GM08714 (cell line): ENCODE measurements around the gene OAS1.
"Not testable (repeated sequence)": the region's sequence is repeated elsewhere in the genome, so short reads cannot be mapped to it uniquely, and the experiment has no call there.

Experiments
- H3K4me3 ChIP-seq: fragments of 200-500 bp; sonication (Bioruptor generic); 2 replicates; pipeline ENCODE4 v1.5.1; 2014; ENCODE audit warnings: mild to moderate bottlenecking, low read length, inconsistent platforms
- ZNF274 ChIP-seq: IDR thresholded peaks from 2 replicates; pipeline ENCODE4 v1.6.1; 2012; ENCODE audit warnings: mild to moderate bottlenecking, low read depth, low read length

Gene OAS1

GRCh38 chr12:112887550-112887949 lies 19.2 kb upstream of the OAS1 start:
- no peak for TF ChIP-seq ZNF274
- H3K4me3 ChIP-seq = no peak overlapping the region

- no peak for TF ChIP-seq ZNF274
- H3K4me3 ChIP-seq = no peak overlapping the region
Observed at GRCh38 chr12:112891093-112892024, 15.4 kb upstream of the OAS1 start.

DNA sequence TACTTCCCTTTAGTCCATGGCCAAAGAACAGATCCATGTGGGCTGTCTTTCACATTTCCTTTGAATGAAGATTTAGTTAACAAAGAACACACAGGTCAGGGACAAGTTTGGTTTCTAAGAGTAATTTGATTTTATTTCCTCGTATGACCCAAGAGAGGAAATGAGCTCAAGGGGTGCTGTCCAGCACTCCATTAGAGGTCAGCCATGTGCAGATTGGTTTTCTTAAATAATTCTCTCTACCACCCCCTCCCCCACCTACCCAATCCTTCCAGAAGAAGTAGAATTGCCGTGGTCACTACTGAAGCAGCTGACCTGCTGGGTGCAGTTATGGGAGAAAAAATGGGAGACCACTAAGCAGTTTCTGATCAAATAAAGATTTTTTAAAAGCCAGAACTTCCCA lies 13.9 kb upstream of the OAS1 start:
- no peak overlapping the region for H3K4me3 ChIP-seq
- TF ChIP-seq ZNF274 = no peak

- H3K4me3 ChIP-seq = no peak overlapping the region
- TF ChIP-seq ZNF274 = no peak
Observed at GRCh38 chr12:112894128-112894527, 12.6 kb upstream of the OAS1 start.

DNA sequence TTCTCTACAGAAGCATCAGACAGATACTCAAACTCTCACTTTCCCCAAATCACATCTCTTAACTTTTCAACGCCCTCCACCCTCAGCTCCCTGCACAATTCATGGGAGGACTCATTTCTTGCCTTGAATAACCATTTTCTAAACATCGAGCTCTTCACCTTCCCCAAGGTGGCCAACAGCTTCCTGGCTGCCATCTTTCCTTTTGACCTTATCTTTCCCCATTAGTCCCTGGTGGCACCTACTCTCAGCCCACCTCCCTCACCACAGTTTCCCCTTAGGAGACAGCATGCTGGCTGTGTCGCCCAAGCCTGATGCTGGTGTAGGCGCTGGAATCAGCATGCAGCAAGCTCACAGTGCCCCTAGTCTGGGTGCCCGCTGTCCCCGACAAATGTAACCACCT lies 8.4 kb upstream of the OAS1 start:
- no peak overlapping the region for H3K4me3 ChIP-seq
- TF ChIP-seq ZNF274 = no peak

GRCh38 chr12:112900298-112901145 lies 6.2 kb upstream of the OAS1 start:
- no peak overlapping the region for H3K4me3 ChIP-seq
- TF ChIP-seq ZNF274 = no peak

DNA sequence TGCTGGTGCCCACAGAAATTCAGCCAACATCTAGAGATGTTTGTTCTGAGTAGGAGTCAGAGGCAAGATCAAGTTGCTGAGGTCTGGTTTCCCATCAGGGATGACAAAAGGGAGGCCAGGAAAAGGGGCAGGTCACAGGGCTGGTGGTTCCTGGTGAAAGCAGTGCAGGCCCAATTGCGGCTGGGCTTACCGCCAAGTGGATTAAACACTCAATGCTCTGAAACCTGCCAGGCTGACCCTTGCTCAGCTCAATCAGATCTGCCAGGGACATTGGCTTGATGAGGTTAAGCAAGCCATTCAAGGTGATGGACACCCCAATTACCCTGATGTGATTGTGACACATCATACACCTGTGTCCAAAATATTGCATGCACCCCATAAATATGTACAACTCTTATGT lies 5.5 kb upstream of the OAS1 start:
- no peak for TF ChIP-seq ZNF274
- H3K4me3 ChIP-seq = no peak overlapping the region

DNA sequence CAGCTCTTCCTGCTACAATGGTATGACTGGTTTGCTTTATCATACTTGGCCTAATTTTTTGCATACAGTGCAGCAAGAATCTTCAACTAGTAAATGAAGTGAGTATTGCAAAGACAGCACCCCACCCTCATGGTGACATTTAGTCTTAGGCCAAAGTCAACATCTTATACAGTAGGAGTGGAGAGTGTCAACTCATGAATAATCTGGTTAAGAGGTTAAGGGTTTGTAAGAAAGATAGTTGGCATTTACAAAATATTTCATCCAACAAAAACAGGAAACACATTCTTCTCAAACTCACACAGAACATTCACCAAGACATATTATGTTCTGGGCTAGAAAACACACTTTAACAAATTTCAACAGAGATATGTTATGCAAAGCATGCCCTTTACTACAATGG lies 2.2 kb upstream of the OAS1 start:
- H3K4me3 ChIP-seq = no peak overlapping the region
- TF ChIP-seq ZNF274 = no peak

DNA sequence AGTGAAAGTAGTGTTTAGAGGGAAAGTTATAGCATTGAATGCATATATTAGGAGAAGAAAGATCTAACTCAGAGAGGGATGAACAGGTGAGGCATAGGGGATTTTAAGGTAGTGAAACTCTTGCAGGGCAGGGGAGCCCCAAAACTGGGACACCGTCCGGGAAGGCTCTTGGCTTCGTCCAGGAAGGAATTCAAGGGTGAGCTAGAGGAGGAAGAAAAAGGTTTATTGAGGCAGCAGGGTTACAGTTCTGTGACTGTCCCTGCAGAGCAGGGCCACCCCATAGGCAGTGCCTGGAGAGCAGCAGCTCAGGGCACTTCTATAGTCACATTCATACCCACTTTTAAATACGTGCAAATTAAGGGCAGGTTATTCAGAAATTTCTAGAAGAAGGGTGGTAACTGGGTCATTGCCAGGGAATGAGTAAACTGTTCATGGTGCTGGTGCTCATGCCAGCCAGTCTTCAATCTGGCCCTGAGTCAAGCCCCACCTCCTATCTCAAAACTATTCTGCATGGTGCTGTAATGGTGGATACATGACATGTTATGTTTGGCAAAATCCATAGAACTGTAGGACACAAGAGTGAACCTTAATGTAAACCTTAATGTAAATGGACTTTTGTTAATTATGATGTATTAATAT lies 1.2 kb upstream of the OAS1 start:
- TF ChIP-seq ZNF274 = no peak
- H3K4me3 ChIP-seq = no peak overlapping the region

DNA sequence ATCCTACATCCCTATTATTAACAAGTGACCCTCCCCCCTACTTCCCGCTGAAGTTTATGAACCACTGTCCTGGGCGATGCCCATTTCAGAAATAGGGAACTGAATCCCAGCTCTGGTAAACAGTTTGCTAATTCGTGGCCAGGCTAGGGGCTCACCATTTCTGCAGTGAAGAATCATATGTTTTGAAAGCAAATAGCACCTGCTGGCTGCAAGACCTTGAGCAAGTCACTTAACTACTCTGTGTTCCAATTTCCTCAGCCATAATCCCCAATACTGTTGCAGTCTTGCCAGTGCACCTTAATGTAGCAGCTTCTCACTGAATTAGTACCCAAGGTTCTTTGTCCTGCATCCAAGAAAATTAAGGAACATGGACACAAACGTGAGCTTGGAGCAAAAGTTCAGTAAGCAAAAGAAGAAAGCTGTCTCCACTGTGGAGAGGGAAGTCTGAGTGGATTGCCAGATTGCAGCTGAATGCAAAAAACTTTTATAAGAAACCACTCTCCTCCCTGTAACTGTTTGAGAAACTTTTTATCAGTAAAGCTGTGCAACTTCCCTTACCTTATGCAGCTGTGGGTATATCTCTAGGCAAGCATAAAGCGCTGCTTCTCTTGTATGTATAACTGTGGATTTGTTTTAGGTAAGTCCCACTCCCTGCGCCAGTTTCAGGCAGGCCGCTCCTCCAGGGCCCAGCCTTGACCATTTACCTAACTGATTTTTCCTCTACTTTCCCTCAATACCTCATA lies 824 bp downstream of the OAS1 start:
- no peak for TF ChIP-seq ZNF274
- peak overlapping the region; percentile 91 for H3K4me3 ChIP-seq

DNA sequence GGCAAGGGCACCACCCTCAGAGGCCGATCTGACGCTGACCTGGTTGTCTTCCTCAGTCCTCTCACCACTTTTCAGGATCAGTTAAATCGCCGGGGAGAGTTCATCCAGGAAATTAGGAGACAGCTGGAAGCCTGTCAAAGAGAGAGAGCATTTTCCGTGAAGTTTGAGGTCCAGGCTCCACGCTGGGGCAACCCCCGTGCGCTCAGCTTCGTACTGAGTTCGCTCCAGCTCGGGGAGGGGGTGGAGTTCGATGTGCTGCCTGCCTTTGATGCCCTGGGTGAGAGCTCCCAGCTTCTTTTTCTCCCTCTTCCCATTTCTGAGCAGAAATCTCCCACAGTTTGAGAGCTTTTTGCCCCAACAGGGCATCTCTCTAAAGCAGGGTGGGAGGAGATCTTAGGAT lies 1.8 kb downstream of the OAS1 start:
- H3K4me3 ChIP-seq = peak overlapping the region; percentile 91; the same call in 1 of the 2 replicates
- no peak for TF ChIP-seq ZNF274

- no peak for TF ChIP-seq ZNF274
- peak overlapping the region; percentile 14; the same call in 1 of the 2 replicates for H3K4me3 ChIP-seq
Observed at GRCh38 chr12:112909693-112910092, 2.9 kb downstream of the OAS1 start.

- no peak overlapping the region for H3K4me3 ChIP-seq
- no peak for TF ChIP-seq ZNF274
Observed at GRCh38 chr12:112913038-112913688, 6.4 kb downstream of the OAS1 start.

- H3K4me3 ChIP-seq = not testable (repeated sequence)
Observed at GRCh38 chr12:112913888-112914287, 7.1 kb downstream of the OAS1 start.
